Neural crest cell (in vitro differentiated cells): ENCODE measurements around the gene RPL39. TPM values are rescaled to one million over a fixed set of nuclear protein-coding genes. Genes with fewer than 3 reads are reported as not detected.
A peak's percentile ranks its signal among the peaks of the same experiment; 100 is the strongest.
"Not testable (repeated sequence)": the region's sequence is repeated elsewhere in the genome, so short reads cannot be mapped to it uniquely, and the experiment has no call there.

Source experiments
- DNase-seq: peaks from one replicate; pipeline ENCODE4 v3.0.0; 2021; ENCODE audit warnings: low read depth, mixed read lengths, low spot score
- H3K27ac Mint-ChIP-seq: one replicate; pipeline ENCODE4 v1.8.0; 2021; ENCODE audit warnings: mild to moderate bottlenecking, mixed read lengths; ENCODE audit not compliant: unreplicated experiment
- H3K27me3 Mint-ChIP-seq: 2 replicates; pipeline ENCODE4 v1.8.0; 2021; ENCODE audit warnings: low read depth, mild to moderate bottlenecking, mixed read lengths
- H3K36me3 Mint-ChIP-seq: 2 replicates; pipeline ENCODE4 v1.8.0; 2021; ENCODE audit warnings: low read depth, mild to moderate bottlenecking, mixed read lengths
- H3K4me1 Mint-ChIP-seq: 2 replicates; pipeline ENCODE4 v1.8.0; 2021; ENCODE audit warnings: mixed read lengths
- H3K4me3 Mint-ChIP-seq: one replicate; pipeline ENCODE4 v1.8.0; 2021; ENCODE audit warnings: mild to moderate bottlenecking, mixed read lengths
- H3K9me3 Mint-ChIP-seq: 2 replicates; pipeline ENCODE4 v1.8.0; 2021; ENCODE audit warnings: mixed read lengths
- total RNA-seq: library from RNA; stranded (reverse); gene quantifications from 2 replicates; pipeline ENCODE4 v1.2.1, GENCODE V29; 2021
- TF ChIP-seq, protein P1 (sequence below): fragments of 200-600 bp; sonication (generic); conservative IDR thresholded peaks from 2 replicates; pipeline ENCODE4 v1.5.0; 2021; ENCODE audit warnings: antibody characterized with exemption, mild to moderate bottlenecking

The RPL39 gene
- total RNA-seq, 1 donor from 2014 or later: 2,047 TPM

DNA sequence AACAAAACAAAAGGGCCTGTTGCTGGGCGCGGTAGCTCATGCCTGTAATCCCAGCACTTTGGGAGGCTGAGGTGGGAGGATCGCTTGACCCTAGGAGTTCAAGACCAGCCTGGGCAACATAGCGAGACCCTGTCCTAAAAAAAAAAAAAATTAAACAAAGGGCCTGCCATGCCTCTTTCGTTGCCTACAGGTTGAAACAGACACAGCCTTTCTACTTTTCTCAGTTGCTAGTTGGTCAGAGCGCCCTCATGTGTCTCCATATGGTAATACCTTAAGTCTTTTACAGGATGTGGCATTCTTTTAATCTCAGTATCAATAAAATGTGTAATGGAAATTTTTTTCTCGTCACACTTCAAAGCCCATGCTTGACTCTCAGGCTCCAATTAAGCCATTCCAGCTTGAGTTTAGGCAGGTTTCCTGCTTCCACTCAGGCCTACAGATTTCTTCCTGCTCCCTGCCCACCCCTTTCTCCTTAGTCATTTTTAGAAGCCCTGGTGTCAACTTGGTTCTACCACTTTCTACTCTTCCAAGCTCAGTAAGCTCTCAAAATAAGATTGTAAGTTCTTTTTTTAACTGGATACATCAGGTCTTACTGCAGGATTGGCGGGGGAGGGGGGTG, 37.7 kb downstream of the RPL39 start:
- peaks cover 16% of the 10 kb centered on the region for H3K27me3 Mint-ChIP-seq
- no peak overlapping the region for H3K27ac Mint-ChIP-seq
- H3K4me1 Mint-ChIP-seq: peaks cover 19% of the 10 kb centered on the region
- DNase-seq: peak; percentile 6
- peaks cover 6% of the 10 kb centered on the region for H3K36me3 Mint-ChIP-seq
- no peaks in the 10 kb centered on the region for H3K9me3 Mint-ChIP-seq
- TF ChIP-seq, protein P1, sequence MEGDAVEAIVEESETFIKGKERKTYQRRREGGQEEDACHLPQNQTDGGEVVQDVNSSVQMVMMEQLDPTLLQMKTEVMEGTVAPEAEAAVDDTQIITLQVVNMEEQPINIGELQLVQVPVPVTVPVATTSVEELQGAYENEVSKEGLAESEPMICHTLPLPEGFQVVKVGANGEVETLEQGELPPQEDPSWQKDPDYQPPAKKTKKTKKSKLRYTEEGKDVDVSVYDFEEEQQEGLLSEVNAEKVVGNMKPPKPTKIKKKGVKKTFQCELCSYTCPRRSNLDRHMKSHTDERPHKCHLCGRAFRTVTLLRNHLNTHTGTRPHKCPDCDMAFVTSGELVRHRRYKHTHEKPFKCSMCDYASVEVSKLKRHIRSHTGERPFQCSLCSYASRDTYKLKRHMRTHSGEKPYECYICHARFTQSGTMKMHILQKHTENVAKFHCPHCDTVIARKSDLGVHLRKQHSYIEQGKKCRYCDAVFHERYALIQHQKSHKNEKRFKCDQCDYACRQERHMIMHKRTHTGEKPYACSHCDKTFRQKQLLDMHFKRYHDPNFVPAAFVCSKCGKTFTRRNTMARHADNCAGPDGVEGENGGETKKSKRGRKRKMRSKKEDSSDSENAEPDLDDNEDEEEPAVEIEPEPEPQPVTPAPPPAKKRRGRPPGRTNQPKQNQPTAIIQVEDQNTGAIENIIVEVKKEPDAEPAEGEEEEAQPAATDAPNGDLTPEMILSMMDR: peak; percentile 48
- H3K4me3 Mint-ChIP-seq: peak overlapping the region; percentile 41

DNA sequence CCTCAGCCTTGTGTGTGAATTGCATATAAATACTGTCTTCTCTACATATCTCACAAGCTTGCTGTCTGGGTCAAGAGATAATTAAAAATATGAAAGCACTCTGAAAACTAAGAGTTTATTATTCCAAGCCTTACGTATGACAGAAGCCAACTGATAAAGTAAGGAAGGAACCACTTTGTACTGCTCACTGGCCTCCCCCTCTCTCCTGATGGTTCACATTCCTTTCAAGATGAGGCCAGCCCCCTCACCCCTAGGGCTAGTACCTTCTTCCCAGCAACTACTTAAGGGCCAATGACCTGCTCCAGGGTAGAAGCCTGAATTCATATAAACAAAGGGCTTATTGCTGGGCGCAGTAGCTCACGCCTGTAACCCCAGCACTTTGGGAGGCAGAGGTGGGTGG, 38.4 kb downstream of the RPL39 start:
- Mint-ChIP-seq H3K4me3 (no peak overlapping the region), H3K27ac (no peak overlapping the region), H3K4me1 (peaks cover 19% of the 10 kb centered on the region), H3K9me3 (no peaks in the 10 kb centered on the region), H3K27me3 (peaks cover 16% of the 10 kb centered on the region), H3K36me3 (peaks cover 6% of the 10 kb centered on the region)
- DNase-seq: no peak
- TF ChIP-seq, protein P1: no peak

DNA sequence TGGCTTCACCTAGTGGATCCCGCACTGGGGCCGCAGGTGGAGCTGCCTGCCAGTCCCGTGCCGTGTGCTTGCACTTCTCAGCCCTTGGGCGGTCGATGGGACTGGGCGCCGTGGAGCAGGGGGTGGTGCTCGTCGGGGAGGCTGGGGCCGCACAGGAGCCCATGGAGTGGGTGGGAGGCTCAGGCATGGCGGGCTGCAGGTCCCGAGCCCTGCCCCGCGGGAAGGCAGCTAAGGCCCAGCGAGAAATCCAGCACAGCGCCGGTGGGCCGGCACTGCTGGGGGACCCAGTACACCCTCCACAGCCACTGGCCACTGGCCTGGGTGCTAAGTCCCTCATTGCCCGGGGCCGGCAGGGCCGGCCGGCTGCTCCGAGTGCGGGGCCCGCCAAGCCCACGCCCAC, 40.7 kb downstream of the RPL39 start:
- not testable (repeated sequence) for H3K9me3 Mint-ChIP-seq, H3K27me3 Mint-ChIP-seq, H3K4me1 Mint-ChIP-seq, H3K4me3 Mint-ChIP-seq, DNase-seq, H3K27ac Mint-ChIP-seq, H3K36me3 Mint-ChIP-seq

DNA sequence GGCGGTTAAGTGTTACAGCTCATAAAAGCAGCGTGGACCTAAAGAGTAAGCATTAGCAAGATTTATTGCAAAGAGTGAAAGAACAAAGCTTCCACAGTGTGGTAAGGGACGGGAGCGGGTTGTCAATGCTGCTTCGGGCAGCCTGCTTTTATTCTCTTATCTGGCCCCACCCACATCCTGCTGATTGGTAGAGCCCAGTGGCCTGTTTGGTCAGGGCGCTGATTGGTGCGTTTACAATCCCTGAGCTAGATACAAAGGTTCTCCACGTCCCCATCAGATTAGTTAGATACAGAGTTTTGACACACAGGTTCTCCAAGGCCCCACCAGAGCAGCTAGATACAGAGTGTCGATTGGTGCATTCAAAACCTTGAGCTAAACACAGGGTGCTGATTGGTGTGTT, 41.3 kb downstream of the RPL39 start:
- H3K4me1 Mint-ChIP-seq, H3K36me3 Mint-ChIP-seq, H3K4me3 Mint-ChIP-seq, DNase-seq, H3K27me3 Mint-ChIP-seq, H3K27ac Mint-ChIP-seq, H3K9me3 Mint-ChIP-seq: not testable (repeated sequence)

DNA sequence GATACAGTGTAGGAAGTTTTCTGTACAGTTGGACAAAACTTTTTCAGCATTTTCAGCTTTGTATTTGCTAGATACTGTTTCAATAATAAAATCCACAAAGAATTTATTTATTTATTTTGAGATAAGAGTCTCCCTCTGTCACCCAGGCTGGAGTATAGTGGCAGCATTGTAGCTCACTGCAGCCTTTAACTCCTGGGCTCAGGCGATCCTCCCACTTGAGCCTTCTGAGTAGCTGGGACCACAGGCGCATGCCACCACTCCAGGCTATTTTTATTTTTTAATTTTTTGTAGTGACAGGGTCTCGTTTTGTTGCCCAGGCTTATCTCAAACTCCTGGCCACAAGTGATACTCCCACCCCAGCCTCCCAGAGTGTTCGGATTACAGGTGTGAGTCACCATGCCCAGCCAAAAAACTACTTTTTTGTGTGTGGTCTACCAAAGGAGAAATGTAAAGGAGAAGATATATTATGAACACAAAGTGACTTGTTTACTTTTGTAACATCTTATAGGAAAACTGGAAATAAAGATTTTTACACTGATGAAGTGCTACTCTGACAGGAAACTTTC, 46.1 kb downstream of the RPL39 start:
- no peak overlapping the region for H3K4me3 Mint-ChIP-seq
- no peak overlapping the region for H3K27ac Mint-ChIP-seq
- H3K36me3 Mint-ChIP-seq: no peaks in the 10 kb centered on the region
- no peak for DNase-seq
- no peaks in the 10 kb centered on the region for H3K9me3 Mint-ChIP-seq
- no peaks in the 10 kb centered on the region for H3K27me3 Mint-ChIP-seq
- H3K4me1 Mint-ChIP-seq: no peaks in the 10 kb centered on the region
- TF ChIP-seq, protein P1: no peak

DNA sequence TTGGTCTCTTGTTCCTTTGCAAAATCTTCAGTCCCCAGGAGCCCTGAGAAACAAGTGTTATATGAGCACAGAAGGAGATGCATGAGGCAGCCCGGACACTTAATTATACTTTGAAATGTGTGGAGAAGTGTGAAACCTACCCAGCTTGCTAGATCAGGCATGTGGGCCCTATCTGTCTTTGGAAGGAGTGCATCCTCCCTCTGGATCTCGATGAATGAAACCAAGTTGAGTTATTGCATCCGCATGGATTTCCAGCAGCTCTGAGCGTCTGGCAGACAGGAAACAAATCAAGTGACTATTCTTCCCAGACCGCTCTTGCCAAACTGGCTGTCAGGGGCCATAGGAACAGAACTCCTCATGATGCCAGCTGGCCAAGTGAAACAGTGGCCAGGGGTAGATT, 52.7 kb downstream of the RPL39 start:
- Mint-ChIP-seq H3K27ac (no peak overlapping the region), H3K4me1 (no peaks in the 10 kb centered on the region), H3K27me3 (no peaks in the 10 kb centered on the region), H3K4me3 (no peak overlapping the region), H3K36me3 (no peaks in the 10 kb centered on the region), H3K9me3 (no peaks in the 10 kb centered on the region)
- TF ChIP-seq, protein P1: no peak
- no peak for DNase-seq

Other genes starting within 250 kb of the RPL39 start
- 24.5 and 26.8 TPM in 2 replicates for gene STEEP1, start 226.2 kb downstream of the RPL39 start, total RNA-seq
- 43.5 and 45.4 TPM in 2 replicates for gene UBE2A, start 217.1 kb downstream of the RPL39 start, total RNA-seq
- gene NKRF, start 185.2 kb downstream of the RPL39 start, total RNA-seq: 13.6 and 13.9 TPM in 2 replicates
- gene SEPTIN6, start 98.5 kb downstream of the RPL39 start, total RNA-seq: 39.4 and 44.2 TPM in 2 replicates
- gene SOWAHD, start 33.0 kb downstream of the RPL39 start, total RNA-seq: 0.32 and 0.40 TPM in 2 replicates
- gene UPF3B, start 61.3 kb upstream of the RPL39 start, total RNA-seq: 20.1 and 22.5 TPM in 2 replicates
- 11.5 and 11.9 TPM in 2 replicates for gene RNF113A, start 80.1 kb upstream of the RPL39 start, total RNA-seq
- 62.0 and 65.6 TPM in 2 replicates for gene NDUFA1, start 80.2 kb upstream of the RPL39 start, total RNA-seq
- not detected in 2 replicates for gene AKAP14, start 104.3 kb upstream of the RPL39 start, total RNA-seq
- gene NKAP, start 152.1 kb upstream of the RPL39 start, total RNA-seq: 8.6 and 9.6 TPM in 2 replicates